Prostate gland (tissue), 2 donors: Measurements from ENCODE around the gene OR52E4.

Source experiments
- POLR2A ChIP-seq: fragments of 450-650 bp; IDR thresholded peaks from one replicate; pipeline ENCODE4 v1.6.1; 2016; ENCODE audit warnings: antibody characterized with exemption, mild to moderate bottlenecking
- POLR2AphosphoS5 ChIP-seq: sonication (generic); formaldehyde crosslinking; IDR thresholded peaks from one replicate; pipeline ENCODE4 v1.6.1; 2017; ENCODE audit warnings: antibody characterized with exemption
- TF ChIP-seq, protein P1 (sequence below), 4 experiments: fragments of 200-600 bp in 2 of 4; fragments of 450-650 bp in 2 of 4; sonication (generic) in 2 of 4; IDR thresholded peaks; 1 replicate in 3 of 4; 2 replicates in 1 of 4; pipeline ENCODE4 v1.5.1; 2016 to 2019; ENCODE audit warnings: antibody characterized with exemption in 4 of 4, mild to moderate bottlenecking in 2 of 4, moderate library complexity in 2 of 4

DNA sequence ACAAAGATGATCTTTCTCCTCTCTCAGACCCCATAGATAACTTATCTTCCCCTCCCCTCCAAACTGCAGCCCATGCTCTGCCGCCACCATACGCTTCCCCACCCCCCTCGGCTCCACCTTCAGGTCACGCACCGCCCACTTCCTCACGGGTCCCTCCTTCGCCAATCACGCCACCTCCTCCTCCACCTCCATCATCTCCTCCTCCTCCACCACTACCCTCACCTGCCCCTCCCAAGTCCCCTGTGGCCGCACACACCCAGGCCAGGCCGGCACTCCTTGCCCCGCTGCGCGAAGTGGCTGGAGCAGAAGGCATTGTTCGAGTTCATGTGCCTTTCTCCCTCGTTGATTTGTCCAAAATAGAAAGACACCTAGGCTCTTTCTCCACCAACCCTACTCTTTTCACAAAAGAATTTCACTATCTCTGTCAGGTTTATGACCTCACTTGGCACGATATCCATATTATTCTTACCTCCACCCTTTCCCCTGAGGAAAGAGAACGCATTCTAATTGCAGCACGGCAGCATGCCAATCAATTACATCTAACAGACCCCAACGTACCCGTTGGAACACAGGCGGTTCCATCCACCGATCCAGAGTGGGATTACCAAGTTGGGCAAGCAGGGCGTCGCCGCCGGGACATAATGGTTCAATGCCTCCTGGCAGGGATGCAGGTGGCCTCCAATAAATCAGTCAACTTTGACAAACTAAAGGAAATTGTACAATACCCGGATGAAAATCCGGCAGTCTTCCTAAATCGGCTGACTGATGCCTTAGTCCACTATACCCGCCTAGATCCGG lies 49.3 kb downstream of the OR52E4 start:
- TF ChIP-seq, protein P1, sequence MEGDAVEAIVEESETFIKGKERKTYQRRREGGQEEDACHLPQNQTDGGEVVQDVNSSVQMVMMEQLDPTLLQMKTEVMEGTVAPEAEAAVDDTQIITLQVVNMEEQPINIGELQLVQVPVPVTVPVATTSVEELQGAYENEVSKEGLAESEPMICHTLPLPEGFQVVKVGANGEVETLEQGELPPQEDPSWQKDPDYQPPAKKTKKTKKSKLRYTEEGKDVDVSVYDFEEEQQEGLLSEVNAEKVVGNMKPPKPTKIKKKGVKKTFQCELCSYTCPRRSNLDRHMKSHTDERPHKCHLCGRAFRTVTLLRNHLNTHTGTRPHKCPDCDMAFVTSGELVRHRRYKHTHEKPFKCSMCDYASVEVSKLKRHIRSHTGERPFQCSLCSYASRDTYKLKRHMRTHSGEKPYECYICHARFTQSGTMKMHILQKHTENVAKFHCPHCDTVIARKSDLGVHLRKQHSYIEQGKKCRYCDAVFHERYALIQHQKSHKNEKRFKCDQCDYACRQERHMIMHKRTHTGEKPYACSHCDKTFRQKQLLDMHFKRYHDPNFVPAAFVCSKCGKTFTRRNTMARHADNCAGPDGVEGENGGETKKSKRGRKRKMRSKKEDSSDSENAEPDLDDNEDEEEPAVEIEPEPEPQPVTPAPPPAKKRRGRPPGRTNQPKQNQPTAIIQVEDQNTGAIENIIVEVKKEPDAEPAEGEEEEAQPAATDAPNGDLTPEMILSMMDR (IDR thresholded peaks at IDR 0.05), result no peak
- TF ChIP-seq POLR2A (no peak), POLR2AphosphoS5 (no peak)
